Stimulated activated CD8-positive, alpha-beta memory T cell treated with anti-CD3 and anti-CD28 coated beads, Interleukin-2, amount 100 ng/mL, for 1 hour (primary cell): ENCODE measurements around the gene NDUFAF8.

ENCODE experiments used
- DNase-seq, 2 donors: peaks; one replicate each; pipeline ENCODE4 v3.0.0-alpha.2; 2020; ENCODE audit warnings: low read depth in 2 of 2

The NDUFAF8 gene

GRCh38 chr17:81238815-81239713 is at the start of gene NDUFAF8, which contains the start of gene TEPSIN:
NDUFAF8 (plus strand) TSS chr17:81239318; CDS start chr17:81239364, 46 bp downstream.
TEPSIN (minus strand) TSS chr17:81239055; CDS start chr17:81239033, 22 bp downstream.
- DNase-seq, result peak; percentile 84 to 91

- no peak for DNase-seq
These were observed 49.2 kb upstream of the NDUFAF8 start for GRCh38 chr17:81189670-81190530.

DNA sequence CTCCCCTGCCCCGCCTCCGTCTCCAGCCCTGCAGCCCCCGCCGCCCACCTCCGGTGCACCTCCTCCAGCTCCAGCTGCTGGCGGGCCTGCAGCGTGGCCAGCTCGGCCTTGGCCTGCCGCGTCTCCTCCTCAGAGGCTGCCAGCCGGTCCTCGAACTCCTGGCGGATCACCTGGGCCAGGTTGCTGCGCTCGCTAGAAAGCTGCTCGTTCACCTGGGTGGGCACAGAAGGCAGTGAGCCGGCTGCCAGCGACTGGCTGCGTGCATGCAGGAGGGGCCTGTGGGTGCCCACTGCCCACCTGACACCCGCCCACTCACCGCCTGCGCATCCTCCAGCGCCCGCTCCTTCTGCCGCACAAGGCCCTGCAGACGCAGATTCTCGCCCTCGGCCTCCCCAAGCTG is 48.5 kb upstream of the NDUFAF8 start:
- DNase-seq, result no peak

GRCh38 chr17:81191116-81191515 is 48.0 kb upstream of the NDUFAF8 start:
- DNase-seq, result no peak

DNA sequence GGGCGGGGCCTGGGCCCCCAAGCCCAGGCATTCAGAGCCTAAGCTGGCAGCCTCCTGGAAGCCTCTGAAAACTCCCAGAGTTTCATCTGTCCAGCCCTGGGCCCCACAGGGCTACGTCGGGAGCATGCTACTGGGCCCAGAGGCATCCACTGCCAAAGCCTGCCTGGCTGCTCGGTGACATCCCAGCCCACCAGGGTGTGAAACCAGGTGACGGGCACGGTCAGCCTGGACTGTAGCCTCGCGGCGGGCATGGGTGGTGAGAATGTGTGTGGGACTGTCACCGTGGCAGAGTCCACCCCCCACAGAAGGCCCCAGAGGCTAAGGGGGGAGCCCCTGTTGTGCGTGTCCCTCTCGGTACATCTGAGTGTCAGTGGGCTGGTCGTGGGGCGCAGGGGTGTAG is 47.5 kb upstream of the NDUFAF8 start:
- DNase-seq, result no peak

DNA sequence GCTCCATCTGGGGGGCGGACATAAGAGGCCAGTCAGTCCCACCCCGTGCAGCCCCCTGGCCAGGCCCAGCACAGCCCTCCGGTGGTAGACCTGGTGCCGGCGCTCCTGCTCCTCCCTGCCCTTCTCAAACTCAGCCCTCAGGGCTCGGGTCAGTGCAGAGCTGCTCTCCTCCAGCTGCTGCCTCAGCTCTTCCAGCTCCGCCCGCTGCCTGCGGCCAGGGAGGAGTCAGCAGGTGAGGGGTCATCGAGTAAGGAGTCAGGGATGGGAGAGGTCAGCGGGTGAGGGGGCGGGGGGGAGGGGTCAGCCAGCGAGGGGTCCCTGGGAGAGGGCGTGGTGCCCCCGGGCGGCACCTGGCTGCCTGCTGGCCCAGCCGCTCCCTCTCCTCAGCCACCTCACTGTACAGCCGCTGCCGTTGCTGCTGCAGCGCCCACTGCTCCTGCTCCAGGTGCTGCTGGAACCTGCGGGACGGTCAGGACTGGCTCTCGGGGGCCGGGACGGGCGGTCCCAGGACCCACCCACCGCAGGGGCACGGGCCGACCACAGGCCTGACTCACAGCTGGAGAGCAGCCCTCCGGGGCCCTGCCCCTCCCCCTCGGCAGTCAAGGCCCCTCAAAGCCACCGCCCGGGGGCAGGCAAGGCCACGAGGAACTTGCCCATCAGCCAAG is 46.6 kb upstream of the NDUFAF8 start:
- DNase-seq, result no peak

DNA sequence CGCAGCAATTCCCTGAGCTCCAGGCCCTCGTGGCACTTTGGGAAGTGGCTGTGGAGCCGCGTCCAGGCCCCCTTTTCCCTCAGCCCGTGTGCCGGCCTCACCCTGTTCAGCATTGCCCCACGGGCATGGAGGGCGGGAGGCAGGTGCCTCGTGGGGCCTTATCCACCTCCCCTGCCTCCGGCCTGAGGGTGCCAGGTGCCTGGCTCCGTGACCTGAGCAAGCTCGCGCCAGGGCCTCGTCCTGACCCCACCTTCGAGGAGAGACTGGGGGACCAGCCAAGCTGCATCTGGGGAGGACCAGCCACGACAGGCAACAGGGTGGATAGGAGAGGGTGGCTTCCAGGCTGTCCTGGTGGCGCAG is 46.1 kb upstream of the NDUFAF8 start:
- no peak for DNase-seq

- no peak for DNase-seq
These were observed 45.5 kb upstream of the NDUFAF8 start for GRCh38 chr17:81193470-81194224.

DNA sequence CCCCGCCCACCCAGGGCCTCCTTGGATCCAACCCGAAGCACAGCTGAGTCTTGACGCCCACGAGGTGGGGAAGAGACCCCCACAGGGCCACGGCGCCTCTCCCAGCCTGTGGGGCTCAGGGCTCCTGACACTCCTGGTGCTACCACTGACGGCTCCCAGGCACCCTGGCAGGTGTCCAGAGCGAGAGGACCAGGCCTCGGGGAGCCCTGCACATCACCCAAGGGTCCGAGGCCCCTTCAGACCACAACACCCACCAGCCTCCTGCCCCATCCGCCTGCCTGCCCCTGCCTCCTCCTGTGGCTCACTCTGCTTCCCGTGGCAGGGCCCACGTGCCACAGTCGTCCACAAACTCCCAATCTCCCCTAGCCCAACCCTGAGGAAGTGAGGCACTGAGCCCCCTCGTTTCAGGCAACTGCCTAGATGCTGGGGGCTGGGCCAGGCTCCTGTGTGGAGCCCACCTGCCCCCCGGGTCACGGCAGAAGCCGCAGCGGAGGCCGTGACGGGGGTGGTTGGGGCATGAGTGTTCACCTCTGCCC is 44.8 kb upstream of the NDUFAF8 start:
- no peak for DNase-seq

DNA sequence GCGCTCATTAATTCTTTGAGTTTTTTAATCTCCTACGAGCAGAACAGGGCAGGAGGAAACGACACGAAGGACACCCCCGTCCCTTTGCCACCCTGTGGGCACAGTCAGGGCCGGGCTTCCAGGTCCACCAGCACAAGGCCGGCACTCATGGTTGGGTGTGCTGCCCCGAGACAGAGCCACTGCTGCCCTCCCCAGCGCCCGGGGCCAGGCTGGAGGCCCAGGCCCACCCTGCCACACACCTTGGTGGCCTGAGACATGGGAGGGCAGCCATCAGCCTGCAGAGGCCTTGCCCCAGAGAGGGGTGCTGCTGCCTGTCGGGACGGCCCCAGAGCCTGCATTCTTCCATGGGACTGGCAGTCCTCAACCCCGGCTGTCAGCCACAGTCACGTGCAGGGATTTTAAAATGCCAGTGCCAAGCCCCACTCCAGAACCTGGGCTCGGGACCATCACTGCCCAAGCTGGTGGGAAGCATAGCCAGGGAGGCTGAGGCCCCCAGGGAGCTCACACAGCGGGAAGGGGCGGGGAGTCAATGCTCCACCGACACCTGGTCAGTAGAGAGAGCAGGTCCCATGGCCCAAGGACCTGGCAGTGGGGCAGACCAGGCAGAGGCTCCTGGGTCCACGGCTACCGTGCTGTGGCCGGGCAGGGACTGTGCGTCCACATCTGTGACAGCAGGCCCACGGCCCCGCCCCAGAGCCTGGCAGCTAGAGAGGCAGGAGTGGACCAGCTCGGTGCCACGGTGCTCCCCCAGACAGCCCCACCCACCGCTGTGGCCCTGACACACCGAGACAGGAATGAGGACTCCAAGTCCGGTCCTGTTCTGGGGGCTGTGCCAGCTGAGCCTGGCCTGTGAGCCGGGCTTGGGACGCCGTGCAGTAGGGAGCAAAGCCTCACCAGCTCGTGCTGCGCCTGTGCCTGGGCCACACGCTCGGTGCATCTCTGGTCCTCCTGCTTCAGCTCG is 43.9 kb upstream of the NDUFAF8 start:
- no peak for DNase-seq

DNA sequence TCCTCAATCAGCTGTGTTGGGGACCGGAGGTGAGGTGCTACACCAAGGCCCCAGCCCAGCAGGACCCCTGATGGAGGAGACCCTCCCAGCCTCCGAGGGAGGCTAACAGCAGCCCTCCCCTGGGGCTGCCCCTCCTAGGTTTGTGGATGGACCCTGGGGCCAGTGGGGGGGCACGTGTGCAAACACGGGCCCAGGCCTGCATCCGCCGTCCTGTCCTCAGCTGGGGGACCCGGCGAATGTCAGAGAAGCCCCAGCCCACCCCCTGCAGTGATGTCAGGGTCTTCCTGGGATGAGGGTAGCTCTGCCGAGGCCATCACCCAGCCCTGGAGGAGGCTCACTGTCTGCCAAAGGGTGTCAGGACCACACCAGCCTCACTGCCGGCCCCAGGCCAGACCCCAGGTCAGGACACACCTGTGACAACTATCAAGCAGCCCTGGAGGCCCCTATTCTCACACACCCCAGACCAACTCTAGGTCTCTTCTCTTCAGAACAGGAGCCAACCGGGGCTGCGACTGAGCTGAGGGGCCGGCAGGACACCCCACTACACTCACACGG is 43.1 kb upstream of the NDUFAF8 start:
- DNase-seq, result no peak

- DNase-seq, result no peak
These were observed 42.4 kb upstream of the NDUFAF8 start for GRCh38 chr17:81196505-81197408.

DNA sequence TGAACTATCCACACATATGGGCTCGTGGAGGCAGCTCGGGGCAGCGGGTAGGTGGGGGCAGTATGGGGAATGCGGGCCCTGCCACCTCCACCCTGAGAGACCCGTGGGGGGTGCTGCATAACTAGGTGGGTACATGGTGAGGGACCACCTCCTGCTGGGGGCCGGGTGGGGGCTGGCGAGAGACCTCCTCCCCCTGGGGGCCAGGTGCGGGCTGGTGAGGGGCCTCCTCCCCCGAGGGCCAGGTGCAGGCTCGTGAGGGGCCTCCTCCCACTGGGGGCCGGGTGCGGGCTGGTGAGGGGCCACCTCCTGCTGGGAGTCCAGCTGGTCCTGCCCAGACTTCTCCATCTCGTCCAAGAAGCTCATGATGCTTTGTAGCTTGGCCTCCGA is 41.7 kb upstream of the NDUFAF8 start:
- DNase-seq, result no peak

- DNase-seq, result no peak
These were observed 41.2 kb upstream of the NDUFAF8 start for GRCh38 chr17:81197831-81198490.

DNA sequence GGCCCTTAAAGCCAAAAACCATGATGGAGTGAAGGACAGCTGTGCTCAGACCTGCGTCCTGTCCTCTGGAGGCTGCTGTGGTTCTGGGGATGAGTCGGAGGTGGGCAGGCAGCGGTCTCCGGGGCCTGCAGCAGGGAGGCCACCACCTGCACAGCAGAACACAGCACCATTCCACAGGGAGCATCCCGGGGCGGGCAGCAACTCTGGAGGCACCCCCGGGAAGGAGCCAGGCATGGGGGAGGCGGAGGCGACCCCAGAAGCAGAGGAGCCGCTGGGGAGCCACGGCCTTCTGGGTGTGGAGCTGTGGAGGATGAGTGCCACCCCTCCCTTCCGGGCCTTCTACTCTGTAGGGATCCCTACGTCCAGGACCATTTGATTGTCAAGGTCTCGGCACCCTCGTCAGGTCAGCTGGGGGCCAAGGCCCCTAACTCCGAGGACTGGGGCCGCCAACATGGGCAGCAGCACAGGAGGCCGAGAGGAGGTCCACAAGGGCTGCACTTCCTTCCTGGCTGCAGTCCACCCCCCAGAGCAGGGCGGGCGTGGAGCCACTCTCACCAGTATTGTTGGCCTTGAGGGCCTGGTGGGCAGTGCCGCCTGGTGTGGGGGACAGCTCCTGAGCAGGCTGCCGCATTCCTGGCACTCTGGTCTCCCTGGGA is 40.2 kb upstream of the NDUFAF8 start:
- DNase-seq, result no peak

GRCh38 chr17:81199482-81199830 is 39.7 kb upstream of the NDUFAF8 start:
- DNase-seq, result no peak

DNA sequence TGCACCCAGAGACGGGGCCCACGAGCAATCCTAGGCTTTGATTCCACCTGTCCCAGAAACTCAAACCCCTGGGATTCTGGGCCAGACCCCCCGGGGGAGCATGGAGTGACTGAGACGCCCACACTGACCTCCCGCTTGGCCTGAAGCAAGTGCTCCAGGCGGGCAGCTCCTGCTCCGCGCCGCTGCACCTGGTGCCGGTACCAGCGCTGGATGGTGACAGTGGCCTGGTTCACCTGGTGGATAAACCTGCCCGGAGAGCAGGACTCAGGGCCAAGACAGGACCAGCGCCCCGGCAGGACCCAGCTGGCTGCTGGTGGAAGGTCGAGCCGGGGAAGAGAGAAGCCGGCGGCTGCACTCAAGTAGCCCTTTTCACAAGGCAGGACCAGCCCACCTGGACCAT is 38.9 kb upstream of the NDUFAF8 start:
- DNase-seq, result no peak
